ENCODE results near the gene MED14.

GRCh38 chrX:40761762-40762161, 26.4 kb upstream of the MED14 start:
- TF ChIP-seq, protein P1, sequence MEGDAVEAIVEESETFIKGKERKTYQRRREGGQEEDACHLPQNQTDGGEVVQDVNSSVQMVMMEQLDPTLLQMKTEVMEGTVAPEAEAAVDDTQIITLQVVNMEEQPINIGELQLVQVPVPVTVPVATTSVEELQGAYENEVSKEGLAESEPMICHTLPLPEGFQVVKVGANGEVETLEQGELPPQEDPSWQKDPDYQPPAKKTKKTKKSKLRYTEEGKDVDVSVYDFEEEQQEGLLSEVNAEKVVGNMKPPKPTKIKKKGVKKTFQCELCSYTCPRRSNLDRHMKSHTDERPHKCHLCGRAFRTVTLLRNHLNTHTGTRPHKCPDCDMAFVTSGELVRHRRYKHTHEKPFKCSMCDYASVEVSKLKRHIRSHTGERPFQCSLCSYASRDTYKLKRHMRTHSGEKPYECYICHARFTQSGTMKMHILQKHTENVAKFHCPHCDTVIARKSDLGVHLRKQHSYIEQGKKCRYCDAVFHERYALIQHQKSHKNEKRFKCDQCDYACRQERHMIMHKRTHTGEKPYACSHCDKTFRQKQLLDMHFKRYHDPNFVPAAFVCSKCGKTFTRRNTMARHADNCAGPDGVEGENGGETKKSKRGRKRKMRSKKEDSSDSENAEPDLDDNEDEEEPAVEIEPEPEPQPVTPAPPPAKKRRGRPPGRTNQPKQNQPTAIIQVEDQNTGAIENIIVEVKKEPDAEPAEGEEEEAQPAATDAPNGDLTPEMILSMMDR (IDR thresholded peaks at IDR 0.05): no peak
- TF ChIP-seq POLR2A (IDR thresholded peaks at IDR 0.05) (no peak), POLR2AphosphoS5 (IDR thresholded peaks at IDR 0.05) (no peak)
